Stimulated activated CD8-positive, alpha-beta memory T cell treated with anti-CD3 and anti-CD28 coated beads, Interleukin-7, amount 100 ng/mL, for 48 hours (primary cell): Measurements from ENCODE around the gene CDK2AP2.
"Not testable (repeated sequence)": the region's sequence is repeated elsewhere in the genome, so short reads cannot be mapped to it uniquely, and the experiment has no call there.

Experiments
- DNase-seq, 2 donors: peaks; one replicate each; pipeline ENCODE4 v3.0.0-alpha.2; 2020; ENCODE audit warnings: low read depth in 1 of 2; ENCODE audit errors: extremely low read depth in 1 of 2

Gene CDK2AP2

DNA sequence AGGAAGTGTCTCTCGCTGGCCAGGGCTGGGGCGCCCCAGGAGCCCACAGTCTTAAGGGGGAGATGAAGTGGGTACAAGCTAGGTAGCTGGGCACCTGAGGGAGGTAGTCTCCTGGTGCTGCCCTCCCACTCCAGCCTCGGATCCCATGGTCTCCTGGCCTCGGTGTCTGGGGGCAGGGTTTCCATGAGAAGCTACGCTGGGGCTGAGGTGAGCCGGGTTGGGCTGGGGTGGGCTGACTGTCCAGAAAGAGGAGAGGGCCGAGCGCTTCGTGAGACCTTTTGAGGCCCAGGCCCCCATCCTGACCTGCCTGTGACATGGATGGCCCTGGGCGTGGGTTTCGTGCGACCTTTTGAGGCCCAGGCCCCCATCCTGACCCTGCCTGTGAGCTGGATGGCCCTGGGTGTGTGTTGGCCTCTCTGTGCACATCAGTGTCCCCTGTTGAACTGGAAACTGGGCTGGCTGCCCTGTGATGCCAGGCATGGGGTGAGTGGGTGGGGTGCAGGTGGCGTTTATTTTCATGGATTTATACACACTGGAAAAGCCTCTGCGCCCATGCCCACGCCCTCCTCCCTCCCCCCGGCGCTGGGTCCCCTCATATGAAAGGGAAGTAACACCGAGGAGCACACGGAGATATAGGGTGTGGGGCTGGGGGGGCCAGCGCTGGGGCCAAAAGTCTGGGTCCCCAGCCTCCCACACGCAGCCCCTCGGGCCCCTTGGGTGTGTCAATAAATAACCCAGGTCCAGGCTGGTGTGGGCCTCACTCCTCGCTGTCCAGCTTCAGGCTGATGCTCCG lies 16.5 kb downstream of the CDK2AP2 start:
- DNase-seq: no peak

DNA sequence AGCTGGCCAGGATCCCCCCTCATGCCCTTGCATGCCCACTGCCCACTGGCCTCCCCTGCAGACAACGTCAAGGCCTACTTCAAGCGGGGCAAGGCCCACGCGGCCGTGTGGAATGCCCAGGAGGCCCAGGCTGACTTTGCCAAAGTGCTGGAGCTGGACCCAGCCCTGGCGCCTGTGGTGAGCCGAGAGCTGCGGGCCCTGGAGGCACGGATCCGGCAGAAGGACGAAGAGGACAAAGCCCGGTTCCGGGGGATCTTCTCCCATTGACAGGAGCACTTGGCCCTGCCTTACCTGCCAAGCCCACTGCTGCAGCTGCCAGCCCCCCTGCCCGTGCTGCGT lies 17.3 kb downstream of the CDK2AP2 start:
- no peak for DNase-seq

DNA sequence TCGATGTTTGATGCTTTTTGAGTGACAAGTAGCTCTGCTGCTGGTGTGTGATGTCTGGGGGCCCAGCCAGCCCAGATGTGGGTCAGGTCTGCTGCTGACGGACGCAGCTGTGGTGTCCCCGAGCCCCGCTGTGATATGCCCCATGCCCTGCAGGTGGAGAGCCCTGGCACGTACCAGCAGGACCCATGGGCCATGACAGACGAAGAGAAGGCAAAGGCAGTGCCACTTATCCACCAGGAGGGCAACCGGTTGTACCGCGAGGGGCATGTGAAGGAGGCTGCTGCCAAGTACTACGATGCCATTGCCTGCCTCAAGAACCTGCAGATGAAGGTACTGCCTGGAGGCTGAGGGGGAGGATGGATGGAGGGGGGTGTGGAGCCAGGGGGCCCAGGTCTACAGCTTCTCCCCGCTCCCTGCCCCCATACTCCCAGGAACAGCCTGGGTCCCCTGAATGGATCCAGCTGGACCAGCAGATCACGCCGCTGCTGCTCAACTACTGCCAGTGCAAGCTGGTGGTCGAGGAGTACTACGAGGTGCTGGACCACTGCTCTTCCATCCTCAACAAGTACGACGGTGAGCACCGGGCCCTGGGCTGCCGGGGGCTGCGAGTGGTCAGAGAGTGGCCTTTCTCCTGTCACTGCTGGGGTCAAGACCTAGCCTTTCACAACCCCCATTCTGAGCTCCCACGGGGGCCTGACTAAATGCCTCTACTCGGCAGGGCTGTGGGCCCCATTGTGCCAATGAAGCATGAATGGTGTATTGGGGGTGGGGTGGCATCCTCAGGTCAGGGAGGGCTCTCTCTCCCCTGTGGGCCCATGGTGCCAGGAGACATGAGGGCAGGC lies 17.9 kb downstream of the CDK2AP2 start:
- no peak for DNase-seq

DNA sequence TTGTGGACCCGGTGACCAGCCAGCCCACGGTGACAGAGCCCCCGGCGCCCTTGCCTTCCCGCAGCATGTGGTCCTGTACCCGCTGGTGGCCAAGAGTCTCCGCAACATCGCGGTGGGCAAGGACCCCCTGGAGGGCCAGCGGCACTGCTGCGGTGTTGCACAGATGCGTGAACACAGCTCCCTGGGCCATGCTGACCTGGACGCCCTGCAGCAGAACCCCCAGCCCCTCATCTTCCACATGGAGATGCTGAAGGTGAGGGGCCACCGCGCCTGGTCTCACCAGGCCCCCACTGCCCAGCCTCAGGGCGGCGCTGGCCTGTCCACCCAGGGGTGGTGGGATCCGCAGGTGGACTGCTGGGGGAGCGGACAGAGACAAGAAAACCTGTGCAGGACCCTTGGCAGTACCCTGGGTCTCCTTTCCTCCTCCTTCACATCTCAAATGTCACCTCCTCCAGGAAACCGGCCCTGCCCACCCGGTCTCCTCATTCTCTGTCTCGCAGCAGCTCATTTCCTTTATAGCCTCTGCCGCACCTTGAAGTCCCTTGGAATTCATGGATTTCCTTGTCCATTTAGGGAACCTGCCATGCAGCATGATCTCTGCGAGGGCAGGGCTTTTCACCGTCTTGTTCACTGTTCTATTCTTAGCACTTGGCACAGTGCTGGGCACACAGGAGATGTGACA lies 18.6 kb downstream of the CDK2AP2 start:
- no peak for DNase-seq

DNA sequence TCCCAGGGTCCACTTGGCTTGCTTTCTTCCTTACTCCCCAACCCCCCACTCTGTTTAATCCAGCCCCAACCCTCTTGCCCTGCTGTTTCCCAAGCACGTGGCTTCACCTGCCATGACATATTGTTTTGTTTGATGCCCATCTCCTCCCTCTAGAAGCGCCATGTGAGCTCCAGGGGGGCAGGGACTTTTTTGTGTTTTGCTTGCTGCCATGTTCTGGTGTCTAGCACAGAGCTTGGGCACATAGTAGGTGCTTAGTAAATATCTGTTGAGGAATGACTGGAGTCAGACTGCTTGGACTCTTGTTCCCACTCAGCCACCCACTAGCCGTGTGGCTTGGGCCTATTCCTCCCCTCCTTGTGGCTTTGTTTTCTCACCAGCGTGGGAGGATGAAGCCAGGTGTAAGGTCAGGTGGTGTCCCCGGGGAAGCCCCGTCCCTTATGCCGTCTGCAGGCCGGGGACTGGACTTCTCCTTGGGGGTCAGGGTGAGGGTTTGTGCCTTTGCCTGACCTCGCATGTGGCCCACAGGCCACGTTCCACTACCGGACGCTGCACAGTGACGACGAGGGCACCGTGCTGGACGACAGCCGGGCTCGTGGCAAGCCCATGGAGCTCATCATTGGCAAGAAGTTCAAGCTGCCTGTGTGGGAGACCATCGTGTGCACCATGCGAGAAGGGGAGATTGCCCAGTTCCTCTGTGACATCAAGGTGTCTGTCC lies 21.3 kb downstream of the CDK2AP2 start:
- DNase-seq: peak in 1 of 2 donors; percentile 70

DNA sequence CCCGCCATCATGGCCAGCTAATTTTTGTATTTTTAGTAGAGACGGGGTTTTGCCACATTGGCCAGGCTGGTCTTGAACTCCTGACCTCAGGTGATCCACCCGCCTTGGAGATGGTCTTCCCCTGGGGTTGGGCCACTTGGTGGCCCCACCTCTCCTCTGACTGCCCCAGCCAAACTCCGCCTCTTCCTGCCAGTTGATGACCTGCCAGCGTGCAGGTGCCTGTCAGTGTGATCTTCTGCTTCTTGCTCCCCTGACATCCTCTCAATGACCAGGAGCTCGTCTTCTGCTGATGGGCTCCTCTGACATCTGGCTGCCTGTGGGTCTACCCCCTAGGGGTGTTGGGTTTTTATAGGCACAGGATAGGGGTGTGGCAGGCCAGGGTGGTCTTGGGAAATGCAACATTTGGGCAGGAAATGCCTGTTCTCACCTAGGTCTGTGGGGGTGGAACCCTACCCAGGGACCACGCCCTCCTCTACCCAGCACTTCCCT lies 22.0 kb downstream of the CDK2AP2 start:
- peak in 1 of 2 donors; percentile 70 for DNase-seq

DNA sequence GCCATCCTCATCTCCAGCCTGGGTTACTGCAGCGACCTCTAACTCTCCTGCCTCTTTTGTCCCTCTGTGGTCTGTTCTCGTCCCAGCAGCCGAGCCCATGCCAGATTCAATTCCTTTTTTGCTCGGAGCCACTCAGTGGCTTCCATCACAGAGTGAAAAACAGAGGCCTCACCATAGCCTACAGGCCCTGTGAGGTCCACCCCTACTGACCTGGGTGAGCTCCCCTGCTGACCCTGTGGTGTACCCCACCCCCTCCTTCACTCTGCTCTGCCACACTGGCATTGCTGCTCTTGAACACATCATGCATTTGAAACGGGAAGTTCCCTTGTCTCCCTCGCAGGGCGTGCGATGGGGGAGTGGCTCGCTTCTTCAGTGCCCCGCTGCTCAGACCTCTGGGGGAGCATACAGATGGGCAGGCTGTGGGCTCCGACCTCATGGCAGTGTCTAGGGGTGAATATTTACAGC lies 23.1 kb downstream of the CDK2AP2 start:
- peak; percentile 70 to 84 for DNase-seq

DNA sequence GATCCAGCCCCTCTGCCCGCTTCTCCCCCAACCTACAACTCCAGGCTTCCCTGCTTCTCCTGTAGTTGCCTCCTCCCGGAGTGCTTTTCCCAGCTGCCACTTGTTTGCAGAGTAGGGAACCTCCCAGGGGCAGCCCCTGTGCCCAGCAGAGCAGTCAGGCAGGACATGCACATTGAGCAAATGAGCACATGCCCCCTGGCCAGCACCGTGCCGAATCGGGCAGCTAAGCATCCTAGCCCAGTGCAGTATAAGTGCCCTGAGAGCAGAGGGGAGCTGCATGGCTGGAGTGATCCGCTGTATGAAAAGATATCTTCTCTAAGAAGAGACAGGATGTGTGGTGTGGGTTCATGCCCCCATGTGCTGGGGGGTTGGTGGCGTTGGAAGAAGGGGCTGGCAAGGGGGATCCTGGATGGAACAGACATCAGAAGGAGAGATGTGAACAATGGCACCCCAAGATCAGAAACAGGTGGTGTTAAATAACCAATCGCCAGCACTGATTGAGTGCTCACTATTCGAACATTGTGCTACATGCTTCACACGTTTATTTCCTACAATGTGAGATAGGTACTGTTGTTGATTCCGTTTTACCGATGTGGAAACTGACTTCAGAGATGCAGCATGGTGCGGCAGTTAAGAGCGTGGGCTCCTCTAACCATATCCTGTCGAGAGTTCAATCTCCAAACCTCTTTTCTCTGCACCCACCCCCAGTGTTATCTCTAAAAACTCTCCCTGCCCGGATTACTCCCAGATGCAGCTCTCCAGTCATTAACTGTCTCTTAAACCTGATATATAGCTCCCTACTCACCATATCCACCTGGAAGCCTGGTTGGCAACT lies 23.9 kb downstream of the CDK2AP2 start:
- DNase-seq: no peak

DNA sequence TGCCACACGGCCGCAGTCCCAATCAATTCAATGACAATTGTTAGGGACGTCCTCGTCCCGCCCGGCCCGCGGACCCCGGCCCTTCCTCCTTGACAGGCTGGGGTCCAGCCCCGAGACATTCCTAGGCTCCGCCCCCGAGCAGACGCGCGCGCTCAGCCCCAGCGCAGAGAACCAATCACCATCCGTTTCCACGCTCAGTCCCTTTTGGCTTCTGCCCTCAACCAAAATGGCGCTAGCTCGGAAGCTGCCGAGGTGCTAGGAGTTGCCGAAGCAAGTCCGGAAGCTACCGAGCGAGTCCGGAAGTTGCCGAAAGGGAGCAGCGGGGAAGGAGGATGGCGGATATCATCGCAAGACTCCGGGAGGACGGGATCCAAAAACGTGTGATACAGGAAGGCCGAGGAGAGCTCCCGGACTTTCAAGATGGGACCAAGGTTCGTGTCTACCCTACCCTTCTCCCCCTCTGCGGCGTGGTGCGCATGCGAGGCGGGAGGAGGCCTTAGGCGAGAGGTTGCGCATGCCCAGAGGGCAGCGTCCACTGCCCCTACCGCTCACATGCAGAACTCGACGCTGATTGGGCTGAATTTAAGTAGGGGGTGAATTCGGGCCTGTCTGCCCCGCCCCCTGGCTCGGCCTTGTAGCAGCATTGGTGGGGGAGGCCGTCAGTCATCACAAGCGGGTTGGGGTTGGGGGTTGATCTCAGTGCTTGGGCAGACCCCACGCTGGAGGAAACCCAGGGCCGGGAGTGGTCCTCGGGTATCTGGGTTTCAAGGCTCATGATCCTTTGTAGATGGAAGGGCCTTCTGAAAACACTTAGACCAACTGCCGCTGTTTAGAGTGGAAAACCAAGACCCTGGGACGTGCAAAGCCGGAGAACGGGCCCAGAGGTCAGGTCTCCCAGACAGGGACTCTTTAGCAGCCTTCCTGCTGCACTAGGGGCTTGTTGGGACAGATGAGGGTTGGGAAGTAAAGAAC lies 24.8 kb downstream of the CDK2AP2 start, which contains the start of gene AIP:
AIP (plus strand) TSS at position 200 of the 972 bp plus-strand sequence; CDS start at position 333, 133 bp downstream.
- DNase-seq: peak; percentile 91 to 96

DNA sequence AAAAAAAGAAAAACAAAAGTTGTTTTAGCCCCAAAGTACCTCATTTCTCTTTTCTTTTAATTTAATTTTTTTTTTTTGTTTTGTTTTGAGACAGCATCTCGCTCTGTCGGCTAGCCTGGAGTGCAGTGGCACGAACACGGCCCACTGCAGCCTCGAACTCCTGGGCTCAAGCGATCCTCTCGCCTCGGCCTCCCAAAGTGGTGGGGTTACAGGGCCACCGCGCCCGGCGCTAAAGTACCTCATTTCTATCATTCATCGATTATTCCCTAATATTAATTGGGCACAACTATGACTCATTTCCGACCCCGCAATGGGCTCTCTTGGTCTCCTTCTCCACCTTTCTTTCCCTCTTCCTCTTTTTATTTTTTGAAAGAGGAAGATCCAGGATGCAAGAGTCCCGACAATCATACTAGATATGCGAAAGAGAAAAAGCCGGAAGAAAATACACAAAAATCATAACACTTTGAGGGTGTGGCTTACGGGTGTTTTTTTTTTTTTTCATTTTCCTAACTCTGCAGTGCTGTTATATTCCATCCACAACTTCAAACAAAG lies 25.6 kb downstream of the CDK2AP2 start:
- DNase-seq: no peak

DNA sequence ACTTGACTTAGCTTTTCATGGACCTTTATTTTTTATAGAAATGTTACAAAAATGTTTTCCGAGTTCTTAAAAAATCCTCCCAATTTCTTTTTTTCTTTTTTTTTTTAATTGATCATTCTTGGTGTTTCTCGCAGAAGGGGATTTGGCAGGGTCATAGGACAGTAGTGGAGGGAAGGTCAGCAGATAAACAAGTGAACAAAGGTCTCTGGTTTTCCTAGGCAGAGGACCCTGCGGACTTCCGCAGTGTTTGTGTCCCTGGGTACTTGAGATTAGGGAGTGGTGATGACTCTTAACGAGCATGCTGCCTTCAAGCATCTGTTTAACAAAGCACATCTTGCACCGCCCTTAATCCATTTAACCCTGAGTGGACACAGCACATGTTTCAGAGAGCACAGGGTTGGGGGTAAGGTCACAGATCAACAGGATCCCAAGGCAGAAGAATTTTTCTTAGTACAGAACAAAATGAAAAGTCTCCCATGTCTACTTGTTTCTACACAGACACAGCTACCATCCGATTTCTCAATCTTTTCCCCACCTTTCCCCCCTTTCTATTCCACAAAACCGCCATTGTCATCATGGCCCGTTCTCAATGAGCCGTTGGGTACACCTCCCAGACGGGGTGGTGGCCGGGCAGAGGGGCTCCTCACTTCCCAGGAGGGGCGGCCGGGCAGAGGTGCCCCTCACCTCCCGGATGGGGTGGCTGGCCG lies 30.5 kb downstream of the CDK2AP2 start:
- DNase-seq: not testable (repeated sequence)

DNA sequence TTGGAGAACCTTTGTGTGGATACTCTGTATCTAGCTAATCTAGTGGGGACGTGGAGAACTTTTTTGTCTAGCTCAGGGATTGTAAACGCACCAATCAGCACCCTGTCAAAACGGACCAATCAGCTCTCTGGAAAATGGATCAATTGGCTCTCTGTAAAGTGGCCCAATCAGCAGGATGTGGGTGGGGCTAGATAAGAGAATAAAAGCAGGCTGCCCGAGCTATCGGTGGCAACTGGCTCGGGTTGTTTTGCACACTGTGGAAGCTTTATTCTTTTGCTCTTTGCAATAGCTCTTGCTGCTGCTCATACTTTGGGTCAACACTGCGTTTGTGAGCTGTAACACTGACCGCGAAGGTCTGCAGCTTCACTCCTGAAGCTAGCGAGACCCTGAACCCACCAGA lies 31.3 kb downstream of the CDK2AP2 start:
- not testable (repeated sequence) for DNase-seq

DNA sequence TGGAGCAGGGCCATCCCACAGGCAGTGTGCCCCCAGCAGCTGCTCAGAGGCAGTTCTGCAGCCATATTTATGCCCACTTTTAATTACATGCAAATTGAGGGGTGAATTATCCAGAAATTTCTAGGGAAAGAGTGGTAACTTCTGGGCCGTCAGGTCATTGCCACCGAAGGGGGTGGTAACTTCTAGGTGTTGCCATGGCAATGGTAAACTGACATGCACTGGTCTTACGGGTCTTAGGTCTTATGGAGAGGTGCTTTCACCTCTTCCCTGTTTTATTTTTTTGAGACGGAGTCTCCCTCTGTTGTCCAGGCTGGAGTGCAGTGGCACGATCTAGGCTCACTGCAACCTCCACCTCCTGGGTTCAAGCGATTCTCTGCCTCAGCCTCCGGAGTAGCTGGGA lies 35.1 kb downstream of the CDK2AP2 start:
- no peak for DNase-seq

DNA sequence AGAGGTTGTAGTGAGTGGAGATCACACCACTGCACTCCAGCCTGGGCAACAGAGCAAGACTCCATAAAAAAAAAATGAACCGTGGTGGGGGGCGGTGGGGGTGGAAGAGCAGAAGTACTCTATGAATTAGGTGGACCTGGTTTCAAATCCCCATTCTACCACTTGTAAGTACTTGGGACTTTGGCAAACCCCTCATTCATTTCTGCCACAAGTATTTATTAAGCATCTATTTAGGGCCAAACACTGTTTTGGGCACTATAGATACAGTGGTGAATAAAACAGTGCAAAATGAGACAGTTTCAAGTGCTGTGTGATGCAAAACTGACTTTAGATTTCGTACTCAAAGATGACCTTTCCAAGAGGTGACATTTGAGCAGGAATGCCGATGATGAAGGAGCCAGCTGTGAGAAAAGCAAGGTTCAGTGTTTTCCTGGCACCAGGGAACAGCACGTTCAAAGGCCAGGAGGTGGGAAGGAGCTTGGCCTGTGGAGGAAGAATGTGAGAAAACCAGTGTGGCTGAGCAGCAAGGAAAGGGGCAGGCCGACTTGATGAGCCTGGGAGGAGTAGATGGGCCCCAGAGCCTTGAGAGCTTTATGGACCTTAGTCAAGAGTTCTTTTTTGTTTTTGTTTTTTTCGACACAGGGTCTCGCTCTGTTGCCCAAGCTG lies 37.5 kb downstream of the CDK2AP2 start:
- no peak for DNase-seq

DNA sequence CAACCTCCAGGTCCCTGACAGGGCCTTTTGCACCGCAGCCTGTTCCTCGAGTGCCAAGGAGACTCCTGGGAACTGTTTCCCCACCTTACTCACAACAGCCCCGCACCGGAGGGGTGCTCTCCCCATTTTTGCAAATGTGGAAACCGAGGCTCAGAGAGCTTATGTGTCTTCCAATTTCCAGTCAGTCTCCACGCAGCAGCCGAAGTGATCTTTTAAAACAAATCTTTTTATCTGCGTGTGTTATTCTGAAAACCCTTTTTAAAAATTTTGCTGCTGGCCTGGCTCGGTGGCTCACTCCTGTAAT lies 38.5 kb downstream of the CDK2AP2 start:
- no peak for DNase-seq

DNA sequence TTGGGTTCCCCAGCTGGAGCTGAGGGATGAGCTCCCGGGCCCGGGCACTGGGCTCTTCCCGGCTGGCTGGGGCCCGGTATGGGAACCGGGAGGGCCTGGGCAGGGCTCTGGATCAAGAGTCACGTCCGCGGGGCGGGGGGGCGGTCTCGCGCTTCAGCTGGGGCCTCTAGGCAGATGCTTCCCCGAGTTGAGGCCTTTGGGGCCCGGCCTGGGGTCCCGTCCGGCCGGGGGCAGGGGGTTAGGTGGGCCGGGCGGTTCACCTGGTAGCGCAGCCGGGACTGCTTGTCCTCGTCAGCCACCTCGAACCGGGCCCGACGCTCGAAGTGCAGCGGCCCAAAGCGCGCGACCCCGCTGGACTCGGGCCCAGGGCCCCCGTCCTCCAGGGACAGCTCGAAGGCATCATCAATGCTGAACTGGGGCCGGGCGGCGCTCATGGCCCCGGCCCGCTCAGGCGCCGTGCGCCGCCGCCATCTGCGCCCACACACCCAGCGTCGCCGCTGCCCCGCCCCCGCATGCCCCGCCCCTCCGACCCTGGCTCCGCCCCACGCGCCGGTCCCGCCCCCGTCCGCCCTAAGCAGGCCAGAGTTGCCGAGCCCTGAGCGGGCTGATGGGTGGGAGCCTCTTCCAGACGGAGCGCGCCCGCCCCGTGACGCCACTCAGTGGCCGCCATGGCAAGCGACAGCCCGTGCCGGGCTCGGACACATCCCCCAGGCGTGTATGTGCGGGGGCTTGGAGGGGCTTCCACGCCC lies 39.0 kb downstream of the CDK2AP2 start, which contains the start of gene TMEM134:
TMEM134 (minus strand) TSS at position 493 of the 749 bp plus-strand sequence; CDS start at position 434, 59 bp downstream.
- peak; percentile 84 to 85 for DNase-seq

DNA sequence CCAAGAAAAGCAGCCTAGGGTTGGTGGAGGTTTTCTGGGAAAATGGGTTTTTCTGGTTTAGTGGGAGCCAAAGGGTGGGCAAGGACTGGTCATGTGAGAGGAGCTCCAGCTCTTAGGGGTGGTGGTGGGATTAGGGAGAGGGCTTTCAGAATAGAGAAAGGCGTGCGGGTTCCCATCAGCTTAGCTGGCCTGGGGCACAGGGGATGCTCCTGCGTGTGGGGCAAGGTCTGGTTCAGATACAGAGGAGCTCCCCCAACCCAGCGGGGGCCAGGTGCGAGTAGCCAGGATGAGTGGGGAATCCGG lies 39.6 kb downstream of the CDK2AP2 start:
- no peak for DNase-seq
